WTC11 (cell line): ENCODE measurements around the gene CITED4. TPM values are rescaled to one million over a fixed set of nuclear protein-coding genes. Genes with fewer than 3 reads are reported as not detected.
"Not testable (repeated sequence)": the region's sequence is repeated elsewhere in the genome, so short reads cannot be mapped to it uniquely, and the experiment has no call there.

Source experiments
- ATAC-seq: fragments of 200-7000 bp; cut with Tn5 transposase; 2 replicates; pipeline ENCODE4 v1.10.0; 2021; ENCODE audit warnings: mild to moderate bottlenecking, moderate library complexity
- CTCF ChIA-PET: fragments of 300-600 bp; sonication (Branson Sonifier 250); formaldehyde crosslinking; loops from one replicate; lab custom pipeline; 2021; ENCODE audit warnings: antibody characterized with exemption; lab: Charles Lee
- POLR2A ChIA-PET: fragments of 350-600 bp; sonication (Branson Sonifier 250); formaldehyde crosslinking; loops from one replicate; lab custom pipeline; 2021; ENCODE audit warnings: antibody characterized with exemption; lab: Charles Lee
- DNase-seq: peaks from one replicate; pipeline ENCODE4 v3.0.0; 2021; ENCODE audit warnings: low spot score
- H3K27ac Mint-ChIP-seq: 2 replicates; pipeline ENCODE4 v1.8.0; 2021; ENCODE audit warnings: mixed read lengths
- H3K27me3 Mint-ChIP-seq: 2 replicates; pipeline ENCODE4 v1.8.0; 2021; ENCODE audit warnings: low read depth, mild to moderate bottlenecking, moderate library complexity, mixed read lengths
- H3K36me3 Mint-ChIP-seq: 2 replicates; pipeline ENCODE4 v1.8.0; 2021; ENCODE audit warnings: mixed read lengths
- H3K4me1 Mint-ChIP-seq: 2 replicates; pipeline ENCODE4 v1.8.0; 2022; ENCODE audit warnings: mixed read lengths
- H3K4me3 Mint-ChIP-seq: 2 replicates; pipeline ENCODE4 v1.8.0; 2021; ENCODE audit warnings: mild to moderate bottlenecking, moderate library complexity, mixed read lengths
- H3K9me3 Mint-ChIP-seq: 2 replicates; pipeline ENCODE4 v1.8.0; 2021; ENCODE audit warnings: mixed read lengths
- CBFB ChIP-seq: sonication (generic); formaldehyde crosslinking; IDR thresholded peaks from 2 replicates; pipeline ENCODE4 v1.8.1; 2022; ENCODE audit warnings: mild to moderate bottlenecking, low read depth, missing genetic modification reagents
- FOXJ3 ChIP-seq: sonication (generic); formaldehyde crosslinking; IDR thresholded peaks from 2 replicates; pipeline ENCODE4 v1.9.0; 2021; ENCODE audit warnings: missing genetic modification reagents, mild to moderate bottlenecking, borderline replicate concordance
- GABPB1 ChIP-seq: sonication (generic); formaldehyde crosslinking; IDR thresholded peaks from 2 replicates; pipeline ENCODE4 v1.8.1; 2023; ENCODE audit warnings: mild to moderate bottlenecking, missing genetic modification reagents
- HMGA2 ChIP-seq: fragments of 250-450 bp; sonication (Bioruptor Pico); IDR thresholded peaks from 2 replicates; pipeline ENCODE4 v1.4.0; 2021; ENCODE audit warnings: mild to moderate bottlenecking, moderate library complexity
- JAZF1 ChIP-seq: fragments of 250-450 bp; sonication (Bioruptor Pico); IDR thresholded peaks from 2 replicates; pipeline ENCODE4 v1.9.0; 2021; ENCODE audit warnings: moderate library complexity, mild to moderate bottlenecking, inconsistent platforms
- MYBL2 ChIP-seq: sonication (generic); formaldehyde crosslinking; IDR thresholded peaks from 2 replicates; pipeline ENCODE4 v1.8.1; 2023; ENCODE audit warnings: mild to moderate bottlenecking, moderate library complexity, missing genetic modification reagents
- NR2C2 ChIP-seq: sonication (generic); formaldehyde crosslinking; IDR thresholded peaks from 2 replicates; pipeline ENCODE4 v1.8.0; 2022; ENCODE audit warnings: mild to moderate bottlenecking, missing genetic modification reagents
- RORB ChIP-seq: fragments of 250-450 bp; sonication (Bioruptor Pico); IDR thresholded peaks from 2 replicates; pipeline ENCODE4 v1.9.0; 2021; ENCODE audit warnings: mild to moderate bottlenecking
- SMAD3 ChIP-seq: sonication (generic); formaldehyde crosslinking; IDR thresholded peaks from 2 replicates; pipeline ENCODE4 v1.8.0; 2022; ENCODE audit warnings: missing genetic modification reagents, mild to moderate bottlenecking, borderline replicate concordance
- TEAD4 ChIP-seq: sonication (generic); formaldehyde crosslinking; IDR thresholded peaks from 2 replicates; pipeline ENCODE4 v1.8.0; 2022; ENCODE audit warnings: mild to moderate bottlenecking, missing genetic modification reagents
- ZNF281 ChIP-seq: sonication (generic); formaldehyde crosslinking; IDR thresholded peaks from 2 replicates; pipeline ENCODE4 v1.8.0; 2023; ENCODE audit warnings: mild to moderate bottlenecking, missing genetic modification reagents
- ZNF396 ChIP-seq: fragments of 250-450 bp; sonication (Bioruptor Pico); IDR thresholded peaks from 2 replicates; pipeline ENCODE4 v1.8.0; 2021; ENCODE audit warnings: mild to moderate bottlenecking, moderate library complexity, borderline replicate concordance
- ZNF532 ChIP-seq: fragments of 250-450 bp; sonication (Bioruptor Pico); IDR thresholded peaks from 2 replicates; pipeline ENCODE4 v1.9.0; 2021; ENCODE audit warnings: mild to moderate bottlenecking, borderline replicate concordance
- ZNF671 ChIP-seq: fragments of 250-450 bp; sonication (Bioruptor Pico); IDR thresholded peaks from 2 replicates; pipeline ENCODE4 v1.8.0; 2021; ENCODE audit warnings: mild to moderate bottlenecking
- total RNA-seq: library from RNA; stranded (reverse); gene quantifications from 3 replicates; pipeline ENCODE4 v1.2.3, GENCODE V29; 2021
- TF ChIP-seq, protein P1 (sequence below): sonication (generic); formaldehyde crosslinking; IDR thresholded peaks from 2 replicates; pipeline ENCODE4 v1.8.1; 2023; ENCODE audit warnings: mild to moderate bottlenecking, missing genetic modification reagents, moderate library complexity
- TF ChIP-seq, protein P2 (sequence below): sonication (generic); formaldehyde crosslinking; IDR thresholded peaks from 2 replicates; pipeline ENCODE4 v1.8.1; 2022; ENCODE audit warnings: mild to moderate bottlenecking, moderate library complexity, missing genetic modification reagents
- TF ChIP-seq, protein P3 (sequence below): sonication (generic); formaldehyde crosslinking; IDR thresholded peaks from 2 replicates; pipeline ENCODE4 v1.8.0; 2022; ENCODE audit warnings: mild to moderate bottlenecking, missing genetic modification reagents

CITED4 gene
- total RNA-seq, 1 experiment from 2014 or later: 24.6 TPM

DNA sequence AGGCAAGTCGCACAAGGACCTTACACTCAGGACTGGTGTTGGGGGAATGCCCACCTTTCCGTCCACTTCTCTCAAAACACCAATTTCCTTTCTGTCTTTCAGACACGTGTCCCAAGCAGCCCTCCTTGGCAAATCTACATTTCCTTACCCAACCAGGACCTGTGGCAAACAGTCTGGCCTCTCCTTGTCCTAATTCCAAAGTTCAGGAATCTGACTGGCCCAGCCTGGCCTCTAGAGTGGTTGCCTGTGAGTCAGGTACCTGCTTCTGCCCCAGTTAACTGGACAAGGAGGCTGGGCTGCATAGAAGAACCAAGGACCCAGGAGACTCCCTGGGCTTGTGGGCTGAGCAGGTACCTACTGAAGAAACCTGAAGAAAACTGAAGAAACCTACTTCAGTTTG, 34.3 kb upstream of the CITED4 start:
- CTCF ChIA-PET: interaction anchor here (2.2 kb wide), 1 partner anchor 52 kb away, joined by 8 read pairs; no protein-coding TSS in a partner anchor
- peaks cover 18% of the 10 kb centered on the region for H3K4me1 Mint-ChIP-seq
- peaks cover 11% of the 10 kb centered on the region for H3K27me3 Mint-ChIP-seq
- no peak for DNase-seq
- H3K36me3 Mint-ChIP-seq: peaks cover 22% of the 10 kb centered on the region
- no peak overlapping the region for H3K27ac Mint-ChIP-seq
- peaks cover 31% of the 10 kb centered on the region for H3K9me3 Mint-ChIP-seq
- ATAC-seq: no peak
- no peak overlapping the region for H3K4me3 Mint-ChIP-seq
- POLR2A ChIA-PET: no interaction called here
- TF ChIP-seq MYBL2 (CRISPR knock-in tag) (no peak), HMGA2 (no peak), ZNF396 (no peak), ZNF532 (CRISPR knock-in tag) (no peak), RORB (CRISPR knock-in tag) (no peak), NR2C2 (CRISPR knock-in tag) (no peak)

- Mint-ChIP-seq H3K4me1 (peaks cover 18% of the 10 kb centered on the region), H3K36me3 (peaks cover 22% of the 10 kb centered on the region), H3K9me3 (peaks cover 31% of the 10 kb centered on the region), H3K27ac (no peak overlapping the region), H3K4me3 (no peak overlapping the region), H3K27me3 (peaks cover 12% of the 10 kb centered on the region)
- TF ChIP-seq, protein P1, sequence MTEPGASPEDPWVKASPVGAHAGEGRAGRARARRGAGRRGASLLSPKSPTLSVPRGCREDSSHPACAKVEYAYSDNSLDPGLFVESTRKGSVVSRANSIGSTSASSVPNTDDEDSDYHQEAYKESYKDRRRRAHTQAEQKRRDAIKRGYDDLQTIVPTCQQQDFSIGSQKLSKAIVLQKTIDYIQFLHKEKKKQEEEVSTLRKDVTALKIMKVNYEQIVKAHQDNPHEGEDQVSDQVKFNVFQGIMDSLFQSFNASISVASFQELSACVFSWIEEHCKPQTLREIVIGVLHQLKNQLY: no peak
- no peak for TF ChIP-seq ZNF281
- no peak for TF ChIP-seq SMAD3
- TF ChIP-seq GABPB1 (CRISPR knock-in tag): no peak
- no peak for ATAC-seq
- POLR2A ChIA-PET: no interaction called here
- CTCF ChIA-PET: interaction anchor here (2.2 kb wide), 1 partner anchor 53 kb away, joined by 8 read pairs; no protein-coding TSS in a partner anchor
- no peak for DNase-seq
Measured at GRCh38 chr1:40895601-40896000, 33.4 kb upstream of the CITED4 start.

DNA sequence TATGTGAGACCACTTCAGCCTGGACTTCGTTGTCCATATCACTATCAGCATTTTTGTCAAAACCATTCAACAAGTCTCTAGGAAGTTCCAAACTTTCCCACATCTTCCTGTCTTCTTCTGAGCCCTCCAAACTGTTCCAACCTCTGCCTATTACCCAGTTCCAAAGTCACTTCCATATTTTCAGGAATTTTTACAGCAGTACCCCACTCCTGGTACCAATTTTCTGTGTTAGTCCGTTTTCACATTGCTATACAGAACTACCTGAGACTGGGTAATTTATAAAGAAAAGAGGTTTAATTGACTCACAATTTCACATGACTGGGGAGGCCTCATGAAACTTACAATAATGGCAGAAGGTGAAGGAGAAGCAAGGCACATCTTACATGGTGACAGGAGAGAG, 32.7 kb upstream of the CITED4 start:
- DNase-seq, H3K4me3 Mint-ChIP-seq, CTCF ChIA-PET, POLR2A ChIA-PET, H3K27ac Mint-ChIP-seq, ATAC-seq: not testable (repeated sequence)
- Mint-ChIP-seq H3K27me3 (peaks cover 12% of the 10 kb centered on the region), H3K4me1 (peaks cover 16% of the 10 kb centered on the region), H3K9me3 (peaks cover 31% of the 10 kb centered on the region), H3K36me3 (peaks cover 22% of the 10 kb centered on the region)

DNA sequence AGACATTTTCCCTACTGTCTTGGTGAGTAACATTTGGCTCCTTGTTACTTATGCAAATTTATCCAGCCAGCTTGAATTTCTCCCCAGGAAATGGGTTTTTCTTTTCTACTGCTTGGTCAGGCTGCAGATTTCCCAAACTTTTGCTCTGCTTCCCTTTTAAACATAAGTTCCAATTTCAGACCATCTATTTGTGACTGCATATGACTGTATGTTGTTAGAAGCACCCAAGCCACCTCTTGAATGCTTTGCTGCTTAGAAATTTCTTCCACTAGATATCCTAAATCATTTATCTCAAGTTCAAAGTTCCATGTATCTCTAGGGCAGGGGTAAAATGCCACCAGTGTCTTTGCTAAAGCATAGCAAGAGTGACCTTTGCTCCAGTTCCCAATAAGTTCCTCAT, 32.3 kb upstream of the CITED4 start:
- peaks cover 12% of the 10 kb centered on the region for H3K27me3 Mint-ChIP-seq
- H3K27ac Mint-ChIP-seq: no peak overlapping the region
- H3K4me3 Mint-ChIP-seq: no peak overlapping the region
- H3K9me3 Mint-ChIP-seq: peaks cover 31% of the 10 kb centered on the region
- CTCF ChIA-PET: no interaction called here
- POLR2A ChIA-PET: no interaction called here
- H3K36me3 Mint-ChIP-seq: peaks cover 22% of the 10 kb centered on the region
- no peak for ATAC-seq
- no peak for DNase-seq
- H3K4me1 Mint-ChIP-seq: peaks cover 12% of the 10 kb centered on the region
- TF ChIP-seq ZNF671: no peak
- TF ChIP-seq TEAD4 (CRISPR knock-in tag): no peak
- TF ChIP-seq CBFB (CRISPR knock-in tag): no peak
- TF ChIP-seq, protein P2, sequence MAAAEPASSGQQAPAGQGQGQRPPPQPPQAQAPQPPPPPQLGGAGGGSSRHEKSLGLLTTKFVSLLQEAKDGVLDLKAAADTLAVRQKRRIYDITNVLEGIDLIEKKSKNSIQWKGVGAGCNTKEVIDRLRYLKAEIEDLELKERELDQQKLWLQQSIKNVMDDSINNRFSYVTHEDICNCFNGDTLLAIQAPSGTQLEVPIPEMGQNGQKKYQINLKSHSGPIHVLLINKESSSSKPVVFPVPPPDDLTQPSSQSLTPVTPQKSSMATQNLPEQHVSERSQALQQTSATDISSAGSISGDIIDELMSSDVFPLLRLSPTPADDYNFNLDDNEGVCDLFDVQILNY (CRISPR knock-in tag): no peak
- TF ChIP-seq, protein P3, sequence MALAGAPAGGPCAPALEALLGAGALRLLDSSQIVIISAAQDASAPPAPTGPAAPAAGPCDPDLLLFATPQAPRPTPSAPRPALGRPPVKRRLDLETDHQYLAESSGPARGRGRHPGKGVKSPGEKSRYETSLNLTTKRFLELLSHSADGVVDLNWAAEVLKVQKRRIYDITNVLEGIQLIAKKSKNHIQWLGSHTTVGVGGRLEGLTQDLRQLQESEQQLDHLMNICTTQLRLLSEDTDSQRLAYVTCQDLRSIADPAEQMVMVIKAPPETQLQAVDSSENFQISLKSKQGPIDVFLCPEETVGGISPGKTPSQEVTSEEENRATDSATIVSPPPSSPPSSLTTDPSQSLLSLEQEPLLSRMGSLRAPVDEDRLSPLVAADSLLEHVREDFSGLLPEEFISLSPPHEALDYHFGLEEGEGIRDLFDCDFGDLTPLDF: no peak
- TF ChIP-seq ZNF396: no peak
- TF ChIP-seq JAZF1 (CRISPR knock-in tag): no peak
- no peak for TF ChIP-seq FOXJ3 (CRISPR knock-in tag)
